NB4 (cell line): Measurements from ENCODE around the gene SCAPER.

Experiments
- DNase-seq: peaks from one replicate; pipeline ENCODE4 v3.0.0; 2010; ENCODE audit warnings: low read depth
- H3K4me3 ChIP-seq: one replicate; pipeline ENCODE4 v1.5.1; 2011; ENCODE audit warnings: mild to moderate bottlenecking, low read depth, low read length, moderate library complexity
- MYC ChIP-seq: IDR thresholded peaks from 2 replicates; pipeline ENCODE4 v1.6.1; 2011; ENCODE audit warnings: low read depth, low read length
- POLR2A ChIP-seq: IDR thresholded peaks from 2 replicates; pipeline ENCODE4 v1.6.1; 2011; ENCODE audit warnings: mild to moderate bottlenecking; ENCODE audit not compliant: insufficient read length; ENCODE audit errors: extremely low read depth
- TF ChIP-seq, protein P1 (sequence below): IDR thresholded peaks from one replicate; pipeline ENCODE4 v1.5.1; 2012; ENCODE audit warnings: low read depth, low read length
- TF ChIP-seq, protein P2 (sequence below): IDR thresholded peaks from 2 replicates; pipeline ENCODE4 v1.6.1; 2011; ENCODE audit warnings: low read depth, low read length

SCAPER gene

DNA sequence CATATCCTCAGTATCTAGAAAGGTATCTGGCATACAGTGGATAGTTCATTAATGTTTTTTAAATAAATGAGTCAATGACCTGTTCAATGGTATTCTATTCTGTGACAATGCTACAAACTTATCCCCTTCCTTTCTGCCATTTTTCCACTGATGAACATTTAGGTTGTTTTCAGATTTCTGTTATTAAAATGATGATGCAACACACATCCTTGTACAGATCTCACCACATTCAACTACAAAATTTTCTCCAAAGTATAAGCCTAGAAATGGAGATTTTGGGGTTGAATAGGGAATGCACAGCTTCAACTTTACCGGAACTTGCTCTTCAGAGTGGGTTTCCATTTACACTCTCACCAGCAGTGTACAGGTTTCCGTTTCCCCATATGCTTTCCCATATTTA is 358.3 kb downstream of the SCAPER start:
- TF ChIP-seq MYC (no peak), POLR2A (no peak)
- TF ChIP-seq, protein P1, sequence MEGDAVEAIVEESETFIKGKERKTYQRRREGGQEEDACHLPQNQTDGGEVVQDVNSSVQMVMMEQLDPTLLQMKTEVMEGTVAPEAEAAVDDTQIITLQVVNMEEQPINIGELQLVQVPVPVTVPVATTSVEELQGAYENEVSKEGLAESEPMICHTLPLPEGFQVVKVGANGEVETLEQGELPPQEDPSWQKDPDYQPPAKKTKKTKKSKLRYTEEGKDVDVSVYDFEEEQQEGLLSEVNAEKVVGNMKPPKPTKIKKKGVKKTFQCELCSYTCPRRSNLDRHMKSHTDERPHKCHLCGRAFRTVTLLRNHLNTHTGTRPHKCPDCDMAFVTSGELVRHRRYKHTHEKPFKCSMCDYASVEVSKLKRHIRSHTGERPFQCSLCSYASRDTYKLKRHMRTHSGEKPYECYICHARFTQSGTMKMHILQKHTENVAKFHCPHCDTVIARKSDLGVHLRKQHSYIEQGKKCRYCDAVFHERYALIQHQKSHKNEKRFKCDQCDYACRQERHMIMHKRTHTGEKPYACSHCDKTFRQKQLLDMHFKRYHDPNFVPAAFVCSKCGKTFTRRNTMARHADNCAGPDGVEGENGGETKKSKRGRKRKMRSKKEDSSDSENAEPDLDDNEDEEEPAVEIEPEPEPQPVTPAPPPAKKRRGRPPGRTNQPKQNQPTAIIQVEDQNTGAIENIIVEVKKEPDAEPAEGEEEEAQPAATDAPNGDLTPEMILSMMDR, result no peak
- TF ChIP-seq, protein P2, sequence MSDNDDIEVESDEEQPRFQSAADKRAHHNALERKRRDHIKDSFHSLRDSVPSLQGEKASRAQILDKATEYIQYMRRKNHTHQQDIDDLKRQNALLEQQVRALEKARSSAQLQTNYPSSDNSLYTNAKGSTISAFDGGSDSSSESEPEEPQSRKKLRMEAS, result no peak
- no peak overlapping the region for H3K4me3 ChIP-seq
- DNase-seq, result no peak

DNA sequence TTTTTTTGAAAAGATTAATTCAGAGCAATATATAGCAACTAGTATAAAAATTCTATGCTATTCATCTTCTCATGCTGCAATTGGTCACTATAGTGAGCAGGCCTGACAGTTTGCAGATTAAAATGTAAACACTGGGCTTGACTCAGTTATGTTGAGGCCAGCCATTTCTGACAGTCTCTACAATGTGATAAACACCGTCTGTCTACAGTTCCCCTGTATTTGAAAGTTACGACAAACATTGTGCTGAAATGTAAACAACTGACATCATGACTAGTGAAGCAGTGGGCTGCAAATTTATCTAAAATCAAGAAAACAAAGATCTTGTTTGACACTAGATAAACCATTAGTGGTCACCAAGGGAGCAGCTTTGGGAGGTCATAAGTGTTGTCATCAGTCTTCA is 371.1 kb downstream of the SCAPER start:
- no peak overlapping the region for H3K4me3 ChIP-seq
- no peak for DNase-seq
- TF ChIP-seq MYC, result no peak
- no peak for TF ChIP-seq POLR2A
- TF ChIP-seq, protein P2, result no peak
- TF ChIP-seq, protein P1, result no peak

GRCh38 chr15:76533060-76533820 is 371.9 kb downstream of the SCAPER start:
- TF ChIP-seq, protein P1, result no peak
- no peak for TF ChIP-seq POLR2A
- no peak for TF ChIP-seq MYC
- TF ChIP-seq, protein P2, result no peak
- DNase-seq, result peak; percentile 45
- H3K4me3 ChIP-seq, result no peak overlapping the region

DNA sequence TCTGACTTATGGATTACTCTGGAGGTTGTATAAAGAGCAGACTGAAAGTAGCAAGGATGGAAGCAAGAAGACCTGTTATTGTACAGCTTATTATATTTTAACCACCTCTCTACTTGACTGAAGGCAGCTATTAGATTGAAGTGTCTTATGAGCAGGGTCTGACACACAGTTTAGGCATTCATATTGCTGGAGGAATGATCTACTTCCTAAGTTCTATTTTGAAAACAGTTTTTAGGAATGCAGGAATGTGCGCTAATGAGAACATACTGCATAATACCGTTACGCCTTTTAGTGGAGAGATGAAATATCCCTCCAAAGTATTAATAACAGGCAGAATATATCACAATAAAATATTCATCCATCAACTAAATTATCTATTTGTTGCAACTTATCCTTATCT is 375.2 kb downstream of the SCAPER start:
- H3K4me3 ChIP-seq, result no peak overlapping the region
- DNase-seq, result no peak
- TF ChIP-seq, protein P2, result no peak
- TF ChIP-seq POLR2A (no peak), MYC (no peak)
- TF ChIP-seq, protein P1, result no peak

GRCh38 chr15:76526111-76526510 is 379.0 kb downstream of the SCAPER start:
- DNase-seq, result no peak
- TF ChIP-seq, protein P1, result no peak
- TF ChIP-seq POLR2A, result no peak
- TF ChIP-seq MYC, result no peak
- TF ChIP-seq, protein P2, result no peak
- H3K4me3 ChIP-seq, result no peak overlapping the region
